C4-2B (cell line): Measurements from ENCODE around the gene DEDD.

Experiments used
- ZFX ChIP-seq: fragments of 450-650 bp; IDR thresholded peaks from 2 replicates; pipeline ENCODE4 v1.6.1; 2017
- TF ChIP-seq, protein P1 (sequence below): fragments of 450-650 bp; conservative IDR thresholded peaks from 2 replicates; pipeline ENCODE4 v1.5.1; 2017; ENCODE audit warnings: mild to moderate bottlenecking

DNA sequence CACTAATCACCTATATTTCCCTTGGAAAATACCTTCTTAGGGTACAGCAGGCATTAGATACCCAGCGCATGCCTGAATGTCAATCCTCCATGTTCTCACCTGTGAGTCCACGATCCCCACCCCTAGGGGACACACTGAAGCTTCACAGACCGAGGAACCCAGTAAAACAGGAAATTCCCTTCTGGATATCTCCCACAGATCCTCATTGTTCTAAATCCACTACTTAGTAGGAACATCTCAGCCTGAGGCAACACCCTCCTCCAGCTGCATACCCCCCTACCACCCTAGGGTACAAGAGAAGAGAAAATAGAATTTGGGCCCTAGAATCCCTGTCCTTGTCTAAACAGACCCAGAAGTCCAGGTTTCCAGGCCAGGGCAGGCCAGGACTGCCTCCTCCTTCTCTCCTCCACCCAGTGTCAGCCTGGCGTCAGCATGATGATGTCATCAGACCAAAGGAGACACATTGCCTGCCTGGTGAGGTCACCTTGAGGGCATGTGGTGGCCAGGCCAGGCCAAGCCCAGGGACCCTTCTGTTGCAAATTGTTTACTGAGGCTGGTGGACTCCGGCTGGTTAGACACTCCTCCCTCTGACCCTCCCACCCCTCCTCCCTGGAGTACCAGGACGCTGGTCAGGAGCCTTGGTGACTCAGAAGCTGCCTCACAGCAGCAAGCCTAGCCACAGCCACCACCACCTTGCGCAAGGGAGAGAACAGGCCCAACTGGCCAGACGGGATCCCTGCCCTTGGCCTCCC, 49.3 kb downstream of the DEDD start:
- TF ChIP-seq, protein P1, sequence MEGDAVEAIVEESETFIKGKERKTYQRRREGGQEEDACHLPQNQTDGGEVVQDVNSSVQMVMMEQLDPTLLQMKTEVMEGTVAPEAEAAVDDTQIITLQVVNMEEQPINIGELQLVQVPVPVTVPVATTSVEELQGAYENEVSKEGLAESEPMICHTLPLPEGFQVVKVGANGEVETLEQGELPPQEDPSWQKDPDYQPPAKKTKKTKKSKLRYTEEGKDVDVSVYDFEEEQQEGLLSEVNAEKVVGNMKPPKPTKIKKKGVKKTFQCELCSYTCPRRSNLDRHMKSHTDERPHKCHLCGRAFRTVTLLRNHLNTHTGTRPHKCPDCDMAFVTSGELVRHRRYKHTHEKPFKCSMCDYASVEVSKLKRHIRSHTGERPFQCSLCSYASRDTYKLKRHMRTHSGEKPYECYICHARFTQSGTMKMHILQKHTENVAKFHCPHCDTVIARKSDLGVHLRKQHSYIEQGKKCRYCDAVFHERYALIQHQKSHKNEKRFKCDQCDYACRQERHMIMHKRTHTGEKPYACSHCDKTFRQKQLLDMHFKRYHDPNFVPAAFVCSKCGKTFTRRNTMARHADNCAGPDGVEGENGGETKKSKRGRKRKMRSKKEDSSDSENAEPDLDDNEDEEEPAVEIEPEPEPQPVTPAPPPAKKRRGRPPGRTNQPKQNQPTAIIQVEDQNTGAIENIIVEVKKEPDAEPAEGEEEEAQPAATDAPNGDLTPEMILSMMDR, result no peak
- no peak for TF ChIP-seq ZFX
